HepG2 (cell line): Measurements from ENCODE around the gene LIMD2. TPM values are rescaled to one million over a fixed set of nuclear protein-coding genes. Genes with fewer than 3 reads are reported as not detected.

ENCODE experiments used
- KDM5A ChIP-seq: fragments of 200-600 bp; sonication (generic); IDR thresholded peaks from 2 replicates; pipeline ENCODE4 v1.7.0; 2018; ENCODE audit warnings: antibody characterized with exemption, mild to moderate bottlenecking, low read length, borderline replicate concordance
- KLF6 ChIP-seq: IDR thresholded peaks from 2 replicates; pipeline ENCODE4 v1.8.0; 2016; ENCODE audit warnings: missing biosample characterization, missing genetic modification reagents
- PHF20 ChIP-seq: sonication (generic); formaldehyde crosslinking; IDR thresholded peaks from 2 replicates; pipeline ENCODE4 v1.5.0; 2020; ENCODE audit warnings: mild to moderate bottlenecking, missing genetic modification reagents
- PPARG ChIP-seq: conservative IDR thresholded peaks from 2 replicates; pipeline ENCODE4 v1.6.1; 2016; ENCODE audit warnings: missing biosample characterization, missing genetic modification reagents
- TOE1 ChIP-seq: sonication (generic); formaldehyde crosslinking; IDR thresholded peaks from 2 replicates; pipeline ENCODE4 v1.4.0; 2020; ENCODE audit warnings: mild to moderate bottlenecking, missing genetic modification reagents
- ZNF652 ChIP-seq: IDR thresholded peaks from 2 replicates; pipeline ENCODE4 v1.6.1; 2016; ENCODE audit warnings: low read depth, borderline replicate concordance
- ZSCAN21 ChIP-seq: sonication (generic); formaldehyde crosslinking; IDR thresholded peaks from 2 replicates; pipeline ENCODE4 v1.8.0; 2022; ENCODE audit warnings: mild to moderate bottlenecking, missing genetic modification reagents, moderate library complexity, borderline replicate concordance
- ZSCAN29 ChIP-seq: sonication (generic); formaldehyde crosslinking; conservative IDR thresholded peaks from 2 replicates; pipeline ENCODE4 v1.4.0; 2020; ENCODE audit warnings: mild to moderate bottlenecking, missing genetic modification reagents
- polyA plus RNA-seq, 8 experiments: library from polyadenylated mRNA; depleted of rRNA in 3 of 8; stranded (reverse) in 7 of 8; unstranded in 1 of 8; fragments of >200 nt; fragmentation: Illumina TruSeq in 4 of 8; extraction: Trizol in 4 of 8; gene quantifications; 2 replicates each; pipeline versions ENCODE4 v1.2.1 to v1.2.3, GENCODE V29; 2011 to 2016; ENCODE audit warnings: low read depth in 4 of 8, missing spikeins in 1 of 8, mixed read lengths in 1 of 8; ENCODE audit not compliant: insufficient read depth in 1 of 8
- total RNA-seq, 5 experiments: library from RNA; depleted of rRNA; stranded (reverse); fragments of >200 nt; fragmentation: Illumina TruSeq; extraction: Trizol; gene quantifications; 2 replicates each; pipeline ENCODE4 v1.2.3, GENCODE V29; 2016; ENCODE audit warnings: low read depth in 1 of 5
- TF ChIP-seq, protein P1 (sequence below): sonication (generic); formaldehyde crosslinking; IDR thresholded peaks from 2 replicates; pipeline ENCODE4 v1.4.0; 2020; ENCODE audit warnings: mild to moderate bottlenecking, missing genetic modification reagents
- TF ChIP-seq, protein P2 (sequence below): sonication (generic); formaldehyde crosslinking; IDR thresholded peaks from 2 replicates; pipeline ENCODE4 v1.4.0; 2020; ENCODE audit warnings: missing genetic modification reagents, low read depth, mild to moderate bottlenecking, borderline replicate concordance
- TF ChIP-seq, protein P3 (sequence below): sonication (generic); IDR thresholded peaks from 2 replicates; pipeline ENCODE4 v1.6.1; 2016; ENCODE audit warnings: low read depth, borderline replicate concordance

LIMD2 gene
- total and polyA plus RNA-seq, 2 of the 13 experiments (the other 11 are each of a cell fraction or from before 2014, with no cell fraction given) = 9.0 to 20.8 TPM

DNA sequence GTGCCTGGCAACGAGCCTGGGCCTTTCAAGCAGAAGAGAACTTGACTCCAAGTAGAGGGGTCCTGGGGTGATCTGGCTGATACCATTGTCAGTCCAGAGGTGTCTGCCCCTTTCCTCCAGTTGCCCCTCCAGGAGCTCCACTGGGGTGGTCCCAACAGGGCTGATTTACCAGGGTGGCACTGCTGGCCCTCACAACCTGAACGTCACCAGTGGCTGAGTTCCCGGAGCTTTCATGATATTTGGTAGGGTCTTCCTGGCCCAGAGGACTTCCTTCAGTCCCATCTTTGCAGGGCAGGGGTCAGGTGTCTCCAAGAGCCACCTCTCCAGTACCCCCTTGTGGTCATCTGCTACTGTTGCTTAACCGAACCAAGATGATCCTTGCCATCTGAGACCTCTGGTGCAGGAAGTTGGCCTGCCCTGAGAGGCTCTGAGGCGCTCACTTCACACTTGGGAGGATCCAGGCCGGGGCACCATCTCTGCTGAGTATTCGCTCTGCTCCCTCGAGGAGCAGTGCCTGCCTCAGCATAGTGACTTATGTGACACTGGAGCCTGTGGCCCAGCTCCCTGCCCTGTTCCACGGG lies 3.5 kb downstream of the LIMD2 start (continued):
- TF ChIP-seq, protein P1, sequence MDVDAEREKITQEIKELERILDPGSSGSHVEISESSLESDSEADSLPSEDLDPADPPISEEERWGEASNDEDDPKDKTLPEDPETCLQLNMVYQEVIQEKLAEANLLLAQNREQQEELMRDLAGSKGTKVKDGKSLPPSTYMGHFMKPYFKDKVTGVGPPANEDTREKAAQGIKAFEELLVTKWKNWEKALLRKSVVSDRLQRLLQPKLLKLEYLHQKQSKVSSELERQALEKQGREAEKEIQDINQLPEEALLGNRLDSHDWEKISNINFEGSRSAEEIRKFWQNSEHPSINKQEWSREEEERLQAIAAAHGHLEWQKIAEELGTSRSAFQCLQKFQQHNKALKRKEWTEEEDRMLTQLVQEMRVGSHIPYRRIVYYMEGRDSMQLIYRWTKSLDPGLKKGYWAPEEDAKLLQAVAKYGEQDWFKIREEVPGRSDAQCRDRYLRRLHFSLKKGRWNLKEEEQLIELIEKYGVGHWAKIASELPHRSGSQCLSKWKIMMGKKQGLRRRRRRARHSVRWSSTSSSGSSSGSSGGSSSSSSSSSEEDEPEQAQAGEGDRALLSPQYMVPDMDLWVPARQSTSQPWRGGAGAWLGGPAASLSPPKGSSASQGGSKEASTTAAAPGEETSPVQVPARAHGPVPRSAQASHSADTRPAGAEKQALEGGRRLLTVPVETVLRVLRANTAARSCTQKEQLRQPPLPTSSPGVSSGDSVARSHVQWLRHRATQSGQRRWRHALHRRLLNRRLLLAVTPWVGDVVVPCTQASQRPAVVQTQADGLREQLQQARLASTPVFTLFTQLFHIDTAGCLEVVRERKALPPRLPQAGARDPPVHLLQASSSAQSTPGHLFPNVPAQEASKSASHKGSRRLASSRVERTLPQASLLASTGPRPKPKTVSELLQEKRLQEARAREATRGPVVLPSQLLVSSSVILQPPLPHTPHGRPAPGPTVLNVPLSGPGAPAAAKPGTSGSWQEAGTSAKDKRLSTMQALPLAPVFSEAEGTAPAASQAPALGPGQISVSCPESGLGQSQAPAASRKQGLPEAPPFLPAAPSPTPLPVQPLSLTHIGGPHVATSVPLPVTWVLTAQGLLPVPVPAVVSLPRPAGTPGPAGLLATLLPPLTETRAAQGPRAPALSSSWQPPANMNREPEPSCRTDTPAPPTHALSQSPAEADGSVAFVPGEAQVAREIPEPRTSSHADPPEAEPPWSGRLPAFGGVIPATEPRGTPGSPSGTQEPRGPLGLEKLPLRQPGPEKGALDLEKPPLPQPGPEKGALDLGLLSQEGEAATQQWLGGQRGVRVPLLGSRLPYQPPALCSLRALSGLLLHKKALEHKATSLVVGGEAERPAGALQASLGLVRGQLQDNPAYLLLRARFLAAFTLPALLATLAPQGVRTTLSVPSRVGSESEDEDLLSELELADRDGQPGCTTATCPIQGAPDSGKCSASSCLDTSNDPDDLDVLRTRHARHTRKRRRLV (CRISPR knock-in tag) = no peak
- TF ChIP-seq ZNF652 (CRISPR knock-in tag) = no peak
- no peak for TF ChIP-seq KLF6 (CRISPR knock-in tag)
- no peak for TF ChIP-seq KDM5A
- TF ChIP-seq TOE1 (CRISPR knock-in tag) = no peak
- no peak for TF ChIP-seq ZSCAN29 (CRISPR knock-in tag)
- TF ChIP-seq PHF20 (CRISPR knock-in tag) = no peak
- TF ChIP-seq PPARG = peak; percentile 90
- TF ChIP-seq, protein P2, sequence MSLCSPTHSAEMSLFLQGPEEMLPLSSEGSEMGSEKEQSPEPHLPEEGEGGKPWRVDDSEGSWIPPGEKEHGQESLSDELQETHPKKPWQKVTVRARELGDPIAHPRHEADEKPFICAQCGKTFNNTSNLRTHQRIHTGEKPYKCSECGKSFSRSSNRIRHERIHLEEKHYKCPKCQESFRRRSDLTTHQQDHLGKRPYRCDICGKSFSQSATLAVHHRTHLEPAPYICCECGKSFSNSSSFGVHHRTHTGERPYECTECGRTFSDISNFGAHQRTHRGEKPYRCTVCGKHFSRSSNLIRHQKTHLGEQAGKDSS = 0 out of 2 replicates have a peak, but pooled peaks have one; percentile 53
- TF ChIP-seq, protein P3, sequence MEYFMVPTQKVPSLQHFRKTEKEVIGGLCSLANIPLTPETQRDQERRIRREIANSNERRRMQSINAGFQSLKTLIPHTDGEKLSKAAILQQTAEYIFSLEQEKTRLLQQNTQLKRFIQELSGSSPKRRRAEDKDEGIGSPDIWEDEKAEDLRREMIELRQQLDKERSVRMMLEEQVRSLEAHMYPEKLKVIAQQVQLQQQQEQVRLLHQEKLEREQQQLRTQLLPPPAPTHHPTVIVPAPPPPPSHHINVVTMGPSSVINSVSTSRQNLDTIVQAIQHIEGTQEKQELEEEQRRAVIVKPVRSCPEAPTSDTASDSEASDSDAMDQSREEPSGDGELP = no peak
- TF ChIP-seq ZSCAN21 (CRISPR knock-in tag) = no peak
